NCI-H774 (cell line): ENCODE results near the gene IGF2BP1.

Experiments
- DNase-seq: peaks from one replicate; lab custom pipeline; 2025; lab: John Stamatoyannopoulos, UW

IGF2BP1 gene

GRCh38 chr17:48997103-48997826, at the start of gene IGF2BP1:
TSS of gene IGF2BP1 (plus strand) at chr17:48997385. CDS start at chr17:48997746, 361 bp downstream.
- DNase-seq: no peak

- no peak for DNase-seq
Measured at GRCh38 chr17:48951572-48951971, 45.6 kb upstream of the IGF2BP1 start.

- no peak for DNase-seq
Measured at GRCh38 chr17:48952904-48953303, 44.3 kb upstream of the IGF2BP1 start.

- no peak for DNase-seq
Measured at GRCh38 chr17:48954300-48954755, 42.9 kb upstream of the IGF2BP1 start.

- DNase-seq: no peak
Measured at GRCh38 chr17:48960834-48961515, 36.2 kb upstream of the IGF2BP1 start.

- DNase-seq: no peak
Measured at GRCh38 chr17:48961516-48962233, 35.5 kb upstream of the IGF2BP1 start.

- DNase-seq: no peak
Measured at GRCh38 chr17:48970224-48970623, 27.0 kb upstream of the IGF2BP1 start.

- no peak for DNase-seq
Measured at GRCh38 chr17:48970865-48971687, 26.1 kb upstream of the IGF2BP1 start.

GRCh38 chr17:48972749-48973097, 24.5 kb upstream of the IGF2BP1 start:
- DNase-seq: no peak

GRCh38 chr17:48973806-48974205, 23.4 kb upstream of the IGF2BP1 start:
- DNase-seq: no peak

- DNase-seq: no peak
Measured at GRCh38 chr17:48981927-48982539, 15.2 kb upstream of the IGF2BP1 start.

- no peak for DNase-seq
Measured at GRCh38 chr17:48985436-48986245, 11.5 kb upstream of the IGF2BP1 start.

- no peak for DNase-seq
Measured at GRCh38 chr17:48989100-48989499, 8.1 kb upstream of the IGF2BP1 start.

- no peak for DNase-seq
Measured at GRCh38 chr17:48990882-48991357, 6.3 kb upstream of the IGF2BP1 start.

- no peak for DNase-seq
Measured at GRCh38 chr17:48992444-48992843, 4.7 kb upstream of the IGF2BP1 start.

GRCh38 chr17:48993305-48993704, 3.9 kb upstream of the IGF2BP1 start:
- DNase-seq: no peak

- no peak for DNase-seq
Measured at GRCh38 chr17:48993951-48994350, 3.2 kb upstream of the IGF2BP1 start.

- DNase-seq: no peak
Measured at GRCh38 chr17:48994549-48995303, 2.5 kb upstream of the IGF2BP1 start.

GRCh38 chr17:48995304-48995973, 1.7 kb upstream of the IGF2BP1 start:
- no peak for DNase-seq
